ENCODE measurements around the gene KRTAP5-5. TPM values are rescaled to one million over a fixed set of nuclear protein-coding genes. Genes with fewer than 3 reads are reported as not detected.
"Not testable (repeated sequence)": the region's sequence is repeated elsewhere in the genome, so short reads cannot be mapped to it uniquely, and the experiment has no call there.

KRTAP5-5 gene
- total and polyA plus RNA-seq, 2 donors (not counting 3 experiments of a cell fraction or from before 2014, with no cell fraction given), result not detected

DNA sequence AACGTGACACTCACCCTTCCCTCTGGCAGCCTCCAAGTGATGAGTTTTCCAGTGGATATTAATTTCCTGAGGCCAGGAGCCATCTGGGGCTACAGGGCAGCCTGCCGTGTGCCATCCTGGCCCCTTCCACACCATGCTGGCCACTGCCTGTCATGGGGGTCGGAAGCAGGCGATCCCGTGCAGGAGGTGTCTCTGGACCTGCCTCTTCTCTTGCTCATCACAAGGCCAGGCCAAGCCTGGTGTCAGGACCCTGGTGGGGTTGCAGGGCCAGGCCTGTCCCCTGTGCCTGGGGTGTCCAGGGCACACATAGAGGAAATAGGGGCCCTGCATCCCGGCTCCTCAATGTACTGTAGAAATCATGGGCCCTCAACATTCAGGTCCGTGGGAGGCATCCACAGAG, 24.9 kb upstream of the KRTAP5-5 start:
- intact Hi-C loops (cut with micrococcal nuclease) (no loop called here), dilution Hi-C loops (cut with MboI; ENCODE audit: extremely low pct_ligation_motif_present, low sequenced_read_pairs) (no loop called here)
- no peak for FAIRE-seq
- TF ChIP-seq FOS (IDR thresholded peaks at IDR 0.05; ENCODE audit: borderline replicate concordance, insufficient read depth, low read length) (no peak), POLR2A (IDR thresholded peaks at IDR 0.05; ENCODE audit: low read depth, low read length) (no peak), JUN (IDR thresholded peaks at IDR 0.05; ENCODE audit: borderline replicate concordance, insufficient read depth, insufficient read length, low read depth) (no peak), EZH2 (IDR thresholded peaks at IDR 0.05; ENCODE audit: borderline replicate concordance, low read depth, low read length, severe bottlenecking) (no peak), MYC (IDR thresholded peaks at IDR 0.05; ENCODE audit: low read depth, low read length) (no peak), GATA2 (IDR thresholded peaks at IDR 0.05; ENCODE audit: insufficient read depth, insufficient read length, low read depth, low read length) (no peak), POLR2AphosphoS5 (IDR thresholded peaks at IDR 0.05; ENCODE audit: insufficient read depth, low read depth, low read length) (no peak)
- TF ChIP-seq, protein P1, sequence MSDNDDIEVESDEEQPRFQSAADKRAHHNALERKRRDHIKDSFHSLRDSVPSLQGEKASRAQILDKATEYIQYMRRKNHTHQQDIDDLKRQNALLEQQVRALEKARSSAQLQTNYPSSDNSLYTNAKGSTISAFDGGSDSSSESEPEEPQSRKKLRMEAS (IDR thresholded peaks at IDR 0.05; ENCODE audit: insufficient read depth, insufficient read length), result no peak
- TF ChIP-seq, protein P2, sequence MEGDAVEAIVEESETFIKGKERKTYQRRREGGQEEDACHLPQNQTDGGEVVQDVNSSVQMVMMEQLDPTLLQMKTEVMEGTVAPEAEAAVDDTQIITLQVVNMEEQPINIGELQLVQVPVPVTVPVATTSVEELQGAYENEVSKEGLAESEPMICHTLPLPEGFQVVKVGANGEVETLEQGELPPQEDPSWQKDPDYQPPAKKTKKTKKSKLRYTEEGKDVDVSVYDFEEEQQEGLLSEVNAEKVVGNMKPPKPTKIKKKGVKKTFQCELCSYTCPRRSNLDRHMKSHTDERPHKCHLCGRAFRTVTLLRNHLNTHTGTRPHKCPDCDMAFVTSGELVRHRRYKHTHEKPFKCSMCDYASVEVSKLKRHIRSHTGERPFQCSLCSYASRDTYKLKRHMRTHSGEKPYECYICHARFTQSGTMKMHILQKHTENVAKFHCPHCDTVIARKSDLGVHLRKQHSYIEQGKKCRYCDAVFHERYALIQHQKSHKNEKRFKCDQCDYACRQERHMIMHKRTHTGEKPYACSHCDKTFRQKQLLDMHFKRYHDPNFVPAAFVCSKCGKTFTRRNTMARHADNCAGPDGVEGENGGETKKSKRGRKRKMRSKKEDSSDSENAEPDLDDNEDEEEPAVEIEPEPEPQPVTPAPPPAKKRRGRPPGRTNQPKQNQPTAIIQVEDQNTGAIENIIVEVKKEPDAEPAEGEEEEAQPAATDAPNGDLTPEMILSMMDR (IDR thresholded peaks at IDR 0.05; ENCODE audit: extremely low read depth in 1 of 2, insufficient read depth in 1 of 2, low read depth in 1 of 2, low read length in 2 of 2), result no peak
- Histone ChIP-seq H3K27ac (ENCODE audit: insufficient read depth, low read depth, low read length) (no peak overlapping the region), H3K36me3 (ENCODE audit: control insufficient read depth in 2 of 2, extremely low read depth in 1 of 2, insufficient read depth in 2 of 2, low read length in 2 of 2) (no peaks in the 10 kb centered on the region), H3K9me3 (replicated peaks; ENCODE audit: control insufficient read depth, insufficient read depth, low read length) (no peaks in the 10 kb centered on the region), H3K27me3 (ENCODE audit: control insufficient read depth in 2 of 2, insufficient read depth in 2 of 2, low read length in 2 of 2) (peaks cover 0 to 2% of the 10 kb centered on the region in 2 experiments), H4K20me1 (replicated peaks; ENCODE audit: control insufficient read depth, extremely low read depth, insufficient read depth, low read length) (no peaks in the 10 kb centered on the region), H3K9ac (replicated peaks; ENCODE audit: extremely low read depth, insufficient read depth, low read length) (no peak overlapping the region), H3K9me1 (replicated peaks; ENCODE audit: control insufficient read depth, extremely low read depth, insufficient read depth, low read length) (no peaks in the 10 kb centered on the region), H3K4me3 (replicated peaks in 1 of 3; ENCODE audit: insufficient read depth in 1 of 3, low read depth in 1 of 3, low read length in 3 of 3) (no peak overlapping the region), H3K79me2 (ENCODE audit: control insufficient read depth, insufficient read depth, low read length) (no peaks in the 10 kb centered on the region), H3K4me2 (ENCODE audit: insufficient read depth, low read length) (no peak overlapping the region), H2AFZ (ENCODE audit: low read depth, low read length) (no peak overlapping the region), H3K4me1 (ENCODE audit: control insufficient read depth, extremely low read depth, insufficient read depth, low read length) (no peaks in the 10 kb centered on the region)
- ChIA-PET POLR2A (no interaction called here), CTCF (interaction anchor here (0.8 to 1.5 kb wide), 2 partner anchors 10 to 30 kb away, joined by 3 to 11 read pairs; no protein-coding TSS in a partner anchor)
- no peak for DNase-seq (ENCODE audit: low read depth, low spot score)
- no TSS peak for BruUV-seq (replicated peaks)

DNA sequence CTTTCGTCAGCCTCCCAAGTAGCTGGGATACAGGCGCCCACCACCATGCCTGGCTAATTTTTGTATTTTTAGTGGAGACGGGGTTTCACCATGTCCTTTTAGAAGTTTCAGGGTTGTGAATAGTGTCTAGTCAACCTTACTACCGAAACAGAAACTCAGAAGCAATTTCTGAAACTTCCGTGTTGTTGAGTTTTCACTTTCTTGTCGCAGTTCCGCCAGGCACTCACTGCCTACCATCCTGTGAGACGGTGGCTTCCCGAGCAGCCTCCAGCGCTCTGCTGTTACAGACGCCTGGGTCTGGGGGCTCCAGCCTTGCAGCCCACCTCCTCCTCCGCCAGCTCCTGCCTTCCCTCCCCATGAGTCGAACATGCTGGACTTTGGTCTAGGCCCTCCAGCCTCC, 23.7 kb upstream of the KRTAP5-5 start:
- H3K4me1 ChIP-seq (ENCODE audit: control insufficient read depth, extremely low read depth, insufficient read depth, low read length); BruUV-seq (replicated peaks); H3K4me3 ChIP-seq (replicated peaks in 1 of 3; ENCODE audit: insufficient read depth in 1 of 3, low read depth in 1 of 3, low read length in 3 of 3); H3K9ac ChIP-seq (replicated peaks; ENCODE audit: extremely low read depth, insufficient read depth, low read length); DNase-seq (ENCODE audit: low read depth, low spot score); H3K27ac ChIP-seq (ENCODE audit: insufficient read depth, low read depth, low read length); H4K20me1 ChIP-seq (replicated peaks; ENCODE audit: control insufficient read depth, extremely low read depth, insufficient read depth, low read length); FAIRE-seq; H3K27me3 ChIP-seq (ENCODE audit: control insufficient read depth in 2 of 2, insufficient read depth in 2 of 2, low read length in 2 of 2); H3K79me2 ChIP-seq (ENCODE audit: control insufficient read depth, insufficient read depth, low read length); intact Hi-C loops (cut with micrococcal nuclease); H3K36me3 ChIP-seq (ENCODE audit: control insufficient read depth in 2 of 2, extremely low read depth in 1 of 2, insufficient read depth in 2 of 2, low read length in 2 of 2); H3K9me1 ChIP-seq (replicated peaks; ENCODE audit: control insufficient read depth, extremely low read depth, insufficient read depth, low read length); H3K4me2 ChIP-seq (ENCODE audit: insufficient read depth, low read length); POLR2A ChIA-PET; dilution Hi-C loops (cut with MboI; ENCODE audit: extremely low pct_ligation_motif_present, low sequenced_read_pairs); H3K9me3 ChIP-seq (replicated peaks; ENCODE audit: control insufficient read depth, insufficient read depth, low read length); H2AFZ ChIP-seq (ENCODE audit: low read depth, low read length): not testable (repeated sequence)
- CTCF ChIA-PET, result interaction anchor here (1.0 to 1.5 kb wide), 2 partner anchors 11 to 59 kb away, joined by 3 to 11 read pairs; no protein-coding TSS in a partner anchor
